CD4-positive, alpha-beta memory T cell (primary cell): Measurements from ENCODE around the gene PPARA. TPM values are rescaled to one million over a fixed set of nuclear protein-coding genes. Genes with fewer than 3 reads are reported as not detected.

Experiments
- CTCF ChIA-PET: fragments of 350-600 bp; sonication (Branson Sonifier 250); formaldehyde crosslinking; loops from one replicate; lab custom pipeline; 2021; ENCODE audit warnings: inconsistent platforms; ENCODE audit not compliant: partially characterized antibody; lab: Charles Lee
- POLR2A ChIA-PET: fragments of 350-600 bp; sonication (Branson Sonifier 250); formaldehyde crosslinking; loops from one replicate; lab custom pipeline; 2021; ENCODE audit not compliant: partially characterized antibody; lab: Charles Lee
- DNase-seq, 5 donors: peaks; one replicate each; pipeline versions ENCODE4 v3.0.0 to v3.0.0-alpha.2; 2020 to 2022; ENCODE audit warnings: mixed read lengths in 1 of 5
- H3K27ac ChIP-seq: one replicate; pipeline ENCODE4 v1.7.0; 2013; ENCODE audit warnings: low read depth, low read length
- H3K27me3 ChIP-seq: 2 replicates; pipeline ENCODE4 v1.7.0; 2013; ENCODE audit warnings: mild to moderate bottlenecking, low read length, moderate library complexity; ENCODE audit not compliant: insufficient read depth
- H3K36me3 ChIP-seq: 2 replicates; pipeline ENCODE4 v1.7.0; 2013; ENCODE audit warnings: mild to moderate bottlenecking, low read length, moderate library complexity; ENCODE audit not compliant: insufficient read depth
- H3K4me1 ChIP-seq: 2 replicates; pipeline ENCODE4 v1.7.0; 2013; ENCODE audit warnings: mild to moderate bottlenecking, low read length, moderate library complexity; ENCODE audit not compliant: insufficient read depth
- H3K4me3 ChIP-seq, 2 donors: one replicate each; pipeline ENCODE4 v1.7.0; 2013; ENCODE audit warnings: low read length in 2 of 2, mild to moderate bottlenecking in 1 of 2
- H3K9me3 ChIP-seq, 2 donors: one replicate each; pipeline ENCODE4 v1.7.0; 2013; ENCODE audit warnings: low read length in 2 of 2, control low read depth in 1 of 2; ENCODE audit not compliant: control insufficient read depth in 1 of 2
- H3K27ac Mint-ChIP-seq, 7 donors: one replicate each; pipeline ENCODE4 v1.8.0; 2020 to 2021; ENCODE audit warnings: mixed read lengths in 7 of 7, mild to moderate bottlenecking in 6 of 7, inconsistent platforms in 3 of 7, moderate library complexity in 3 of 7
- H3K27me3 Mint-ChIP-seq, 2 donors: one replicate each; pipeline ENCODE4 v1.8.0; 2020 to 2021; ENCODE audit warnings: mixed read lengths in 2 of 2
- H3K36me3 Mint-ChIP-seq, 2 donors: one replicate each; pipeline ENCODE4 v1.8.0; 2020 to 2021; ENCODE audit warnings: mixed read lengths in 2 of 2, inconsistent platforms in 1 of 2, mild to moderate bottlenecking in 1 of 2
- H3K4me1 Mint-ChIP-seq, 4 donors: one replicate each; pipeline ENCODE4 v1.8.0; 2020 to 2021; ENCODE audit warnings: mixed read lengths in 4 of 4, mild to moderate bottlenecking in 1 of 4
- H3K4me3 Mint-ChIP-seq, 8 donors: one replicate each; pipeline ENCODE4 v1.8.0; 2020 to 2021; ENCODE audit warnings: mixed read lengths in 8 of 8, mild to moderate bottlenecking in 7 of 8, moderate library complexity in 6 of 8, inconsistent platforms in 3 of 8
- H3K9me3 Mint-ChIP-seq, 8 donors: one replicate each; pipeline ENCODE4 v1.8.0; 2020 to 2021; ENCODE audit warnings: mixed read lengths in 8 of 8, mild to moderate bottlenecking in 5 of 8, inconsistent platforms in 3 of 8, moderate library complexity in 1 of 8
- intact Hi-C: fragments of 100-400 bp; cut with micrococcal nuclease; formaldehyde crosslinking; loops from one replicate; pipeline ENCODE4 v1.15.1; 2023
- polyA plus RNA-seq, 2 donors: library from polyadenylated mRNA; unstranded; fragments of 300-500 nt; fragmentation: Illumina TruSeq; gene quantifications; one replicate each; pipeline ENCODE4 v1.2.3, GENCODE V29; 2021
- total RNA-seq, 2 experiments: library from RNA; stranded (reverse); gene quantifications; one replicate each; pipeline ENCODE4 v1.2.3, GENCODE V29; 2021

Gene PPARA
- total and polyA plus RNA-seq, 4 experiments from 2014 or later: 0.91 to 23.2 (median 13.5) TPM

- ChIA-PET POLR2A (no interaction called here), CTCF (interaction anchor here (1.5 kb wide), 1 partner anchor 240 kb away, joined by 4 read pairs; no protein-coding TSS in a partner anchor)
- H3K9me3 Mint-ChIP-seq: peaks cover 0 to 1% (median 0%) of the 10 kb centered on the region in 8 donors
- no peaks in the 10 kb centered on the region for H3K27me3 Mint-ChIP-seq
- peaks cover 17% of the 10 kb centered on the region for H3K4me1 ChIP-seq
- no peaks in the 10 kb centered on the region for H3K36me3 ChIP-seq
- H3K27ac ChIP-seq: no peak overlapping the region
- no peaks in the 10 kb centered on the region for H3K9me3 ChIP-seq
- no peak overlapping the region for H3K4me3 Mint-ChIP-seq
- intact Hi-C loops: no loop called here
- H3K27ac Mint-ChIP-seq: peak overlapping the region in 3 of 7 donors; percentile 30 to 59 (median 53)
- H3K4me3 ChIP-seq: no peak overlapping the region
- peaks cover 8 to 14% of the 10 kb centered on the region in 2 donors for H3K36me3 Mint-ChIP-seq
- H3K4me1 Mint-ChIP-seq: peaks cover 6 to 38% (median 12%) of the 10 kb centered on the region in 4 donors
- no peak for DNase-seq
- H3K27me3 ChIP-seq: no peaks in the 10 kb centered on the region
Measured at GRCh38 chr22:46246178-46246577, 95.9 kb downstream of the PPARA start.

- intact Hi-C loops: no loop called here
- Mint-ChIP-seq H3K9me3 (peaks cover 0 to 1% (median 0%) of the 10 kb centered on the region in 8 donors), H3K36me3 (peaks cover 8 to 14% of the 10 kb centered on the region in 2 donors), H3K4me3 (no peak overlapping the region), H3K27ac (no peak overlapping the region), H3K27me3 (no peaks in the 10 kb centered on the region), H3K4me1 (peaks cover 13 to 48% (median 21%) of the 10 kb centered on the region in 4 donors)
- no peaks in the 10 kb centered on the region for H3K9me3 ChIP-seq
- no peak for DNase-seq
- POLR2A ChIA-PET: interaction anchor here (1.4 kb wide), 1 partner anchor 16 kb away, joined by 4 read pairs; the partner anchor contains the start of gene PKDREJ
- H3K27me3 ChIP-seq: no peaks in the 10 kb centered on the region
- CTCF ChIA-PET: interaction anchor here (0.9 kb wide), 1 partner anchor 125 kb away, joined by 3 read pairs; no protein-coding TSS in a partner anchor
- H3K27ac ChIP-seq: no peak overlapping the region
- no peaks in the 10 kb centered on the region for H3K36me3 ChIP-seq
- H3K4me1 ChIP-seq: peaks cover 24% of the 10 kb centered on the region
- no peak overlapping the region for H3K4me3 ChIP-seq
Measured at GRCh38 chr22:46247443-46247975, 97.2 kb downstream of the PPARA start.

DNA sequence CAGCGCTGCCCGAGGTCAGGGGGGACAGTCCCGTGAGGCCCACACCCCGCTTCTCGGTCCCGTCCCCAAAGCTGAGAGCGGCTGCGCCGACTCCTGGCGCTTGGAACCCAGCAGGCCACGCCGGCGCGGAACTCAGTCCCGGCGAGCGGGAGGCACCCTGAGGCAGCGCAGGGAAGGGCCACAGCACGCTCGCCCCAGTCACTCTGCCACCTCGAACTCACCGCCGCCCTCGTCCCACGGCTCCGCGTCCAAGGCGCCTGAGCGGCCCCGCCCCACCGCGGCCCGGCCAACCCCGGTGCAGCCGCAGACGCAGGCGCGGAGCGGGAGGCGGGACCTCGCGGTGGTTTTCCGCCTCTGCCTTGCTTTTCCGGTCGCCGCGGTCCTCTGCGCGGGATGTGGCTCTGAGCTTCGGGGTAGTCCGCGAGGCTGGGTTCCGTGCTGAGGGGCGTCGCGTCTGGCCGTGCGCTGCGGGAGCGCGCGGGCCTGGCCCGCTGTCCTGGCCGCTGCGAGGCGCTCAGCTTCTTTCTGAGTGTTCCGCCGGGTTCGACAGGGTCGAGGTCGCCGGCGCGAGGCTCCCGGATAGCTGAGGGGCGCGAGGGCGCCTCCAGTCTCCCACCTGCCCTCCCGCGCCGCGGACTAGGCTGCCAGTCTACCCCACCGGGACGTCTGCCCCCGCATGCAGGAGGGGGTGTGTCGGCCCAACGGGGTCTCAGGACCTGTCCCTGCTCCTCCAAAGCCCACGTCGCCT is 99.9 kb downstream of the PPARA start, which contains the start of gene CDPF1:
TSS of gene CDPF1 (minus strand) at position 259 of the 748 bp plus-strand sequence. CDS start 2,009 bp downstream, outside the sequence.
- CTCF ChIA-PET: interaction anchor here (0.8 to 1.0 kb wide), 5 partner anchors 10 to 244 kb away, joined by 3 to 4 read pairs (median 3); no protein-coding TSS in a partner anchor

DNA sequence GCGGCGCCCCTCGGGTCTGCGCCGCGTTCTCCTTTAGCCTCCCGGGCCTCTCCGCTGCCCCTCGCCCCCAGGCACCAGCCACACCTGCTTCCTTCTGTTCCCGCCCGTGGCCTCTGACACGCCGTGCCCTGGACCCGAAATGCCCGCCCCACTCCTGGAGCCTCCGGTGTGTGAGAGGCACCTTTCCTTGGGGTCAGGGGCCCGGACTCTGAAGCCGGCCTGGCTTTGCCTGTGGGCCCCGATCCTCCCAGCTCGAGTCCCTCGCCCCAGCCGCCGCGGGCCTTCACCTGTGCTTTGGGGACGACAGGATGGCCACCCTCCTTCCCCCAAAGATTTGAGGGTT is 100.4 kb downstream of the PPARA start:
- H3K9me3 Mint-ChIP-seq: peaks cover 0 to 4% (median 0%) of the 10 kb centered on the region in 8 donors

More for the DNA sequence above, 99.9 kb downstream of the PPARA start, which contains the start of gene CDPF1:
- Mint-ChIP-seq H3K4me3 (peak within 1 kb of the TSS; percentile 64 to 88 (median 80)), H3K27ac (peak within 1 kb of the TSS; percentile 41 to 94 (median 82)), H3K4me1 (peaks cover 15 to 48% (median 24%) of the 10 kb centered on the region in 4 donors), H3K36me3 (peaks cover 0 to 9% of the 10 kb centered on the region in 2 donors), H3K27me3 (no peaks in the 10 kb centered on the region), H3K9me3 (peaks cover 0 to 4% (median 0%) of the 10 kb centered on the region in 8 donors)
- Histone ChIP-seq H3K36me3 (no peaks in the 10 kb centered on the region), H3K4me3 (peak within 1 kb of the TSS; percentile 29 to 76), H3K27me3 (no peaks in the 10 kb centered on the region), H3K4me1 (peaks cover 24% of the 10 kb centered on the region), H3K27ac (peak within 1 kb of the TSS; percentile 63), H3K9me3 (no peaks in the 10 kb centered on the region)
- intact Hi-C loops: loop anchor here (1.0 kb wide), 4 partner anchors 17 to 214 kb away; partner anchors contain the start of gene GTSE1
- POLR2A ChIA-PET: interaction anchor here (0.7 to 4.4 kb wide), 17 partner anchors 10 to 214 kb away, joined by 3 to 44 read pairs (median 6); partner anchors contain the start of genes GTSE1, TRMU and TTC38
- DNase-seq: peak; percentile 88 to 91 (median 89)

GRCh38 chr22:46251266-46251665 is 100.9 kb downstream of the PPARA start:
- no peak for DNase-seq
- Mint-ChIP-seq H3K4me3 (peak overlapping the region; percentile 59 to 88 (median 80)), H3K9me3 (peaks cover 0 to 4% (median 0%) of the 10 kb centered on the region in 8 donors), H3K27me3 (no peaks in the 10 kb centered on the region), H3K4me1 (peaks cover 15 to 41% (median 24%) of the 10 kb centered on the region in 4 donors), H3K27ac (peak overlapping the region; percentile 7 to 92 (median 67)), H3K36me3 (peaks cover 0 to 3% of the 10 kb centered on the region in 2 donors)
- intact Hi-C loops: no loop called here
- Histone ChIP-seq H3K36me3 (no peaks in the 10 kb centered on the region), H3K4me3 (peak overlapping the region; percentile 4 to 76), H3K27me3 (no peaks in the 10 kb centered on the region), H3K27ac (no peak overlapping the region), H3K9me3 (no peaks in the 10 kb centered on the region), H3K4me1 (peaks cover 24% of the 10 kb centered on the region)
- ChIA-PET CTCF (no interaction called here), POLR2A (interaction anchor here (1.1 to 4.4 kb wide), 10 partner anchors 11 to 215 kb away, joined by 3 to 44 read pairs (median 7); partner anchors contain the start of genes GTSE1, PPARA, TRMU and TTC38)

More for the DNA sequence above, 100.4 kb downstream of the PPARA start:
- Histone ChIP-seq H3K27ac (peak overlapping the region; percentile 63), H3K27me3 (no peaks in the 10 kb centered on the region), H3K4me3 (peak overlapping the region; percentile 29 to 76), H3K4me1 (peaks cover 24% of the 10 kb centered on the region), H3K9me3 (no peaks in the 10 kb centered on the region), H3K36me3 (no peaks in the 10 kb centered on the region)
- no peak for DNase-seq
- CTCF ChIA-PET: interaction anchor here (0.8 to 1.0 kb wide), 5 partner anchors 9 to 244 kb away, joined by 3 to 4 read pairs (median 3); no protein-coding TSS in a partner anchor
- peak overlapping the region; percentile 7 to 94 (median 82) for H3K27ac Mint-ChIP-seq
- POLR2A ChIA-PET: interaction anchor here (1.0 to 4.4 kb wide), 14 partner anchors 9 to 215 kb away, joined by 3 to 44 read pairs (median 6); partner anchors contain the start of genes GTSE1, TRMU and TTC38
- H3K4me1 Mint-ChIP-seq: peaks cover 15 to 46% (median 24%) of the 10 kb centered on the region in 4 donors
- H3K36me3 Mint-ChIP-seq: peaks cover 0 to 6% of the 10 kb centered on the region in 2 donors
- peak overlapping the region; percentile 59 to 88 (median 80) for H3K4me3 Mint-ChIP-seq
- H3K27me3 Mint-ChIP-seq: no peaks in the 10 kb centered on the region
- intact Hi-C loops: loop anchor here (1.0 kb wide), 4 partner anchors 17 to 214 kb away; partner anchors contain the start of gene GTSE1

DNA sequence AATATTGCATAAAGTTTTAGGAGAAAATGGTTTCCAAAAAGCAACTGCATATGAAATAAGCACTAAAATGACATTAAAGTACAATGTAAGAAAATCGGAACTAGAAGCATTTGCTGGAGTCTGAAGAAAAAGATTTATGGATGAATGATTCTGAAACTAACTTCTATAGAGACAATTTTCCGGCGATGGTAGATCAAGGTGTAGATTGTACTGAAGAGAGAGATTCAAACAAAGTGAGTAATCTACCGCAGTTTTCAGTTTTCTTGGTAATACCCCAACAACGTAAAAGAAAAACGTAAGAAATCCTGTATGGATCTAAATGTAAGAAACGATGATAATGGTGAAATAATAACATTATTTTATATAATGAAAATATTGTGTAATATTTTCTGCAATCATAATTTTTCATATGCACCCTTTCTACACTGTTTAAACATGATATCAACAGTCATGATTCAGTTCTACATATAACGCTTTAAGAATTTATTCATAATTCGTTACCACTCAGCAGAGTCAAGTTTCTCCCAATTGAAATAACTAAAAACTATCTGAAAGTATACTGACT is 101.6 kb downstream of the PPARA start:
- Histone ChIP-seq H3K4me3 (peak overlapping the region in 1 of 2 donors; percentile 4), H3K27ac (no peak overlapping the region), H3K4me1 (peaks cover 24% of the 10 kb centered on the region), H3K9me3 (no peaks in the 10 kb centered on the region), H3K27me3 (no peaks in the 10 kb centered on the region), H3K36me3 (no peaks in the 10 kb centered on the region)
- DNase-seq: no peak
- POLR2A ChIA-PET: interaction anchor here (1.3 to 4.4 kb wide), 5 partner anchors 16 to 103 kb away, joined by 4 to 44 read pairs (median 10); partner anchors contain the start of genes GTSE1, PPARA and TTC38
- peak overlapping the region; percentile 7 to 83 (median 62) for H3K27ac Mint-ChIP-seq
- H3K9me3 Mint-ChIP-seq: peaks cover 0 to 4% (median 0%) of the 10 kb centered on the region in 8 donors
- no peaks in the 10 kb centered on the region for H3K27me3 Mint-ChIP-seq
- peaks cover 15 to 36% (median 24%) of the 10 kb centered on the region in 4 donors for H3K4me1 Mint-ChIP-seq
- H3K4me3 Mint-ChIP-seq: peak overlapping the region; percentile 59 to 88 (median 80)
- no peaks in the 10 kb centered on the region for H3K36me3 Mint-ChIP-seq
- CTCF ChIA-PET: interaction anchor here (1.2 kb wide), 1 partner anchor 246 kb away, joined by 3 read pairs; no protein-coding TSS in a partner anchor
- intact Hi-C loops: no loop called here
